Caco-2 (cell line): Measurements from ENCODE around the gene CHST13. TPM values are rescaled to one million over a fixed set of nuclear protein-coding genes. Genes with fewer than 3 reads are reported as not detected.
A peak's percentile ranks its signal among the peaks of the same experiment; 100 is the strongest.

Experiments used
- BruUV-seq: library from RNA; stranded (reverse); fragments of 400-500 nt; replicated peaks from 2 replicates; lab custom pipeline; 2021; lab: Mats Ljungman, UMichigan
- CTCF ChIA-PET: fragments of 300-600 bp; sonication (Branson Sonifier 250); formaldehyde crosslinking; loops from one replicate; lab custom pipeline; 2022; ENCODE audit warnings: antibody characterized with exemption; lab: Charles Lee
- POLR2A ChIA-PET: fragments of 300-600 bp; sonication (Branson Sonifier 250); formaldehyde crosslinking; loops from one replicate; lab custom pipeline; 2022; ENCODE audit warnings: antibody characterized with exemption; lab: Charles Lee
- DNase-seq, 2 experiments: peaks; one replicate each; pipeline versions ENCODE4 v3.0.0 to v3.0.0-alpha.2; 2020 to 2022
- H3K27me3 ChIP-seq: replicated peaks from 2 replicates; pipeline ENCODE4 v1.6.0; 2011; ENCODE audit warnings: low read length; ENCODE audit not compliant: control insufficient read depth, insufficient read depth
- H3K36me3 ChIP-seq: 2 replicates; pipeline ENCODE4 v1.5.1; 2011; ENCODE audit warnings: low read length; ENCODE audit not compliant: control insufficient read depth, insufficient read depth
- H3K4me1 ChIP-seq: fragments of 250-450 bp; sonication (Bioruptor Pico); 2 replicates; pipeline ENCODE4 v1.5.1; 2020; ENCODE audit warnings: mild to moderate bottlenecking
- H3K4me3 ChIP-seq: 2 replicates; pipeline ENCODE4 v1.5.1; 2011; ENCODE audit warnings: low read depth, mild to moderate bottlenecking, control low read depth, low read length
- H3K9me3 ChIP-seq: fragments of 250-450 bp; sonication (Bioruptor Pico); 2 replicates; pipeline ENCODE4 v1.5.1; 2020; ENCODE audit warnings: mild to moderate bottlenecking, moderate library complexity
- H3K27ac Mint-ChIP-seq: one replicate; pipeline ENCODE4 v1.8.0; 2022; ENCODE audit warnings: mixed read lengths; ENCODE audit not compliant: unreplicated experiment
- H3K27me3 Mint-ChIP-seq: one replicate; pipeline ENCODE4 v1.8.0; 2022; ENCODE audit warnings: mixed read lengths; ENCODE audit not compliant: insufficient read depth, unreplicated experiment
- H3K36me3 Mint-ChIP-seq: one replicate; pipeline ENCODE4 v1.8.0; 2022; ENCODE audit warnings: mild to moderate bottlenecking, mixed read lengths; ENCODE audit not compliant: insufficient read depth, unreplicated experiment
- H3K4me1 Mint-ChIP-seq: one replicate; pipeline ENCODE4 v1.8.0; 2022; ENCODE audit warnings: low read depth, mixed read lengths; ENCODE audit not compliant: unreplicated experiment
- H3K4me3 Mint-ChIP-seq: one replicate; pipeline ENCODE4 v1.8.0; 2022; ENCODE audit warnings: mild to moderate bottlenecking, moderate library complexity, mixed read lengths; ENCODE audit not compliant: unreplicated experiment
- H3K9me3 Mint-ChIP-seq: one replicate; pipeline ENCODE4 v1.8.0; 2022; ENCODE audit warnings: mixed read lengths; ENCODE audit not compliant: unreplicated experiment
- intact Hi-C: fragments of 100-400 bp; cut with micrococcal nuclease; formaldehyde crosslinking; loops from one replicate; pipeline ENCODE4 v1.10.0; 2022; ENCODE audit not compliant: unreplicated experiment
- total RNA-seq: library from RNA; stranded (reverse); gene quantifications from 2 replicates; pipeline ENCODE4 v1.2.3, GENCODE V29; 2022
- TF ChIP-seq, protein P1 (sequence below), 2 experiments: fragments of 200-600 bp in 1 of 2; IDR thresholded peaks; 1 replicate in 1 of 2; 2 replicates in 1 of 2; pipeline versions ENCODE4 v1.5.1 to v1.8.0; 2011 to 2022; ENCODE audit warnings: antibody characterized with exemption in 1 of 2, control low read depth in 1 of 2, inconsistent platforms in 1 of 2, low read depth in 1 of 2, low read length in 1 of 2, mild to moderate bottlenecking in 1 of 2, moderate library complexity in 1 of 2; ENCODE audit not compliant: insufficient read depth in 1 of 2, severe bottlenecking in 1 of 2, unreplicated experiment in 1 of 2

Gene CHST13
- total RNA-seq, 1 experiment from 2014 or later: 25.3 TPM

DNA sequence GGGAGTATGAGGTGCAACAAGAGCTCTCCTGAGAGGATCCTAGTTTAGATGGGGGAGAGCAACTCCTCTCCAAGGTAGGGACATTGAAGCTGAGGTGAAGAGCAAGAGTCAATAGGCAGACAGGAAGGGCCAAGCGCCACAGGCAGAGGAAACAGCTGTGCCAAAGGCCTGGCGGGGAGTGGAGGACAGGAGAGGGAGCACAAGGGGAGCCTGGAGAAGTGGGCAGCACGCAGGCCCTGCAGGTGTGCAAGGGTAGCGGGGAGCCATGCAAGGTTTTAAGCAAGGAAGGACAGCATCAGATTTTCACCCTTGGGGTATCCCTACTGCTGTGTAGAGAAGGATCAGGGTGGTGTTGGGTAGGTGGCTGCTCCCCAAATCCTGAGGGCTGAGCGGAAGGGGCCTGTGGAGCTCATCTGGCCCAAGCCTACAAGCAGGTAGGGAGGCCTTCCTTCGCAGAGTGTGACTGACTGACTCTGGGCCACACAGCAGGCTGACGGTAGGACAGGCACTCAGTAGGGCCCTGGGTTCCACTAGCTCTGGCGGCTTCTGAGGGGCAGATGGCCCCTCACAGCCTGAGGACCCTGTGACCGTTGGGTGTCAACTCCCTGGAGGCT lies 13.3 kb downstream of the CHST13 start:
- no peak overlapping the region for H3K4me3 ChIP-seq
- H3K27me3 ChIP-seq: no peaks in the 10 kb centered on the region
- H3K36me3 ChIP-seq: peaks cover 4% of the 10 kb centered on the region; the same call in 1 of the 2 replicates
- intact Hi-C loops: no loop called here
- TF ChIP-seq, protein P1, sequence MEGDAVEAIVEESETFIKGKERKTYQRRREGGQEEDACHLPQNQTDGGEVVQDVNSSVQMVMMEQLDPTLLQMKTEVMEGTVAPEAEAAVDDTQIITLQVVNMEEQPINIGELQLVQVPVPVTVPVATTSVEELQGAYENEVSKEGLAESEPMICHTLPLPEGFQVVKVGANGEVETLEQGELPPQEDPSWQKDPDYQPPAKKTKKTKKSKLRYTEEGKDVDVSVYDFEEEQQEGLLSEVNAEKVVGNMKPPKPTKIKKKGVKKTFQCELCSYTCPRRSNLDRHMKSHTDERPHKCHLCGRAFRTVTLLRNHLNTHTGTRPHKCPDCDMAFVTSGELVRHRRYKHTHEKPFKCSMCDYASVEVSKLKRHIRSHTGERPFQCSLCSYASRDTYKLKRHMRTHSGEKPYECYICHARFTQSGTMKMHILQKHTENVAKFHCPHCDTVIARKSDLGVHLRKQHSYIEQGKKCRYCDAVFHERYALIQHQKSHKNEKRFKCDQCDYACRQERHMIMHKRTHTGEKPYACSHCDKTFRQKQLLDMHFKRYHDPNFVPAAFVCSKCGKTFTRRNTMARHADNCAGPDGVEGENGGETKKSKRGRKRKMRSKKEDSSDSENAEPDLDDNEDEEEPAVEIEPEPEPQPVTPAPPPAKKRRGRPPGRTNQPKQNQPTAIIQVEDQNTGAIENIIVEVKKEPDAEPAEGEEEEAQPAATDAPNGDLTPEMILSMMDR (IDR thresholded peaks at IDR 0.05; ENCODE audit: insufficient read depth in 1 of 2, low read depth in 1 of 2, low read length in 1 of 2, severe bottlenecking in 1 of 2, unreplicated experiment in 1 of 2): no peak
- no peak overlapping the region for H3K27ac Mint-ChIP-seq
- no peaks in the 10 kb centered on the region for H3K4me1 ChIP-seq
- ChIA-PET POLR2A (no interaction called here), CTCF (no interaction called here)
- H3K4me1 Mint-ChIP-seq: no peaks in the 10 kb centered on the region
- H3K9me3 Mint-ChIP-seq: peaks cover 10% of the 10 kb centered on the region
- BruUV-seq: no TSS peak
- DNase-seq: peak in 1 of 2 experiments; percentile 25
- no peaks in the 10 kb centered on the region for H3K9me3 ChIP-seq
- H3K27me3 Mint-ChIP-seq: no peaks in the 10 kb centered on the region
- H3K36me3 Mint-ChIP-seq: no peaks in the 10 kb centered on the region
- H3K4me3 Mint-ChIP-seq: no peak overlapping the region

DNA sequence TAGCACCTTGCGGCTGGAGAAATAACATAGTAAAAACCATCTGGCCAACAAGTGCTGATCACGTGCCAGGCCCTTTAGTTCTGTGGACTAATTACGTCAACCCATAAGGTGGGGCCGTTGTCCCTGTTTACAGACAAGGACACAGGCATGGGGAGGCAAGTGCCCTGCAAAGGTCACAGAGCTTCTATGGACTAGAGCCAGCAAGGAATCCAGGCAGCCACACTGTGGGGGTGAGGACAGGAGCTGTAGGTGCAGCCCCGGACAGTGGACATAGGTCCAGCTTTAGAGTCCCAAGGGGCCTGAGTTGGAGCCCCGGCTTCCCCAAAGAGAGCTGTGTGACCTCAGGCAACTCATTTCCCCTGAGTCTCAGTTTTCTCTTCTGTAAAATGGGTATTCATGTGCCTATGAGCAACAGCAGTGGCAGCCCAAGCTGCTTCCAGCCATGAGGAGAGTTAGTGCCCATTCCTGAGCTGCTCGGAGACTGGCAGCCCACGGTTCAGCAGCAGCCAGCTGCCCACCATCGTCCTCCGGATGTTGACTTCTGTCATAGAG lies 13.9 kb downstream of the CHST13 start:
- TF ChIP-seq, protein P1 (IDR thresholded peaks at IDR 0.05; ENCODE audit: insufficient read depth in 1 of 2, low read depth in 1 of 2, low read length in 1 of 2, severe bottlenecking in 1 of 2, unreplicated experiment in 1 of 2): no peak
- Mint-ChIP-seq H3K27me3 (no peaks in the 10 kb centered on the region), H3K4me3 (no peak overlapping the region), H3K4me1 (no peaks in the 10 kb centered on the region), H3K27ac (no peak overlapping the region), H3K36me3 (peaks cover 2% of the 10 kb centered on the region), H3K9me3 (peaks cover 10% of the 10 kb centered on the region)
- Histone ChIP-seq H3K4me3 (no peak overlapping the region), H3K36me3 (peaks cover 4% of the 10 kb centered on the region; the same call in 1 of the 2 replicates), H3K9me3 (no peaks in the 10 kb centered on the region), H3K27me3 (no peaks in the 10 kb centered on the region), H3K4me1 (no peaks in the 10 kb centered on the region)
- BruUV-seq: no TSS peak
- ChIA-PET CTCF (interaction anchor here (0.6 kb wide), 1 partner anchor 248 kb away, joined by 3 read pairs; no protein-coding TSS in a partner anchor), POLR2A (no interaction called here)
- intact Hi-C loops: no loop called here
- peak in 1 of 2 experiments; percentile 15 for DNase-seq

DNA sequence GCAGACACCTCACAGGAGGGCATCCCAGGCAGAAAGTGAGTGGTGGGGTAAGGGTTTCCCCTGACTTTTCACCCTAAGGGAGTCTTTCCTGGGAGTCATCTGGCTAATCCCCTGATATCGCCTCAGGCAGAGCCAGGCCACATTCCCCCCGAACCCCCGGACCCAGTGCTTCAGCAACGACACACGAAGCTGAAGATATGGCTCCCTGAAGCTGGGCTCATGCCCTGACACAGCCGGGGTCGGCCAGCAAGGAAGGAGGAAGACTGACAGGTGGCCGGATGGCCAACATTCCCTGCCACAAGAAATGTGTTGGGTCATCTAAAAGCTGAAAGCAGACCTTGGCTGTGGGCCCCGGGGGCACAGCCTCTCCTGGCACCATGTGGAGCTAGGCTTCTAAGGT lies 14.4 kb downstream of the CHST13 start:
- Histone ChIP-seq H3K4me1 (no peaks in the 10 kb centered on the region), H3K4me3 (no peak overlapping the region), H3K27me3 (no peaks in the 10 kb centered on the region), H3K9me3 (no peaks in the 10 kb centered on the region), H3K36me3 (peaks cover 4% of the 10 kb centered on the region; the same call in 1 of the 2 replicates)
- peak in 1 of 2 experiments; percentile 16 for DNase-seq
- Mint-ChIP-seq H3K36me3 (peaks cover 4% of the 10 kb centered on the region), H3K4me3 (no peak overlapping the region), H3K4me1 (no peaks in the 10 kb centered on the region), H3K27me3 (no peaks in the 10 kb centered on the region), H3K9me3 (peaks cover 10% of the 10 kb centered on the region), H3K27ac (no peak overlapping the region)
- intact Hi-C loops: no loop called here
- ChIA-PET CTCF (interaction anchor here (0.6 kb wide), 1 partner anchor 249 kb away, joined by 3 read pairs; no protein-coding TSS in a partner anchor), POLR2A (no interaction called here)
- TF ChIP-seq, protein P1 (IDR thresholded peaks at IDR 0.05; ENCODE audit: insufficient read depth in 1 of 2, low read depth in 1 of 2, low read length in 1 of 2, severe bottlenecking in 1 of 2, unreplicated experiment in 1 of 2): no peak
- no TSS peak for BruUV-seq
